ENCODE measurements around the gene RAB3IL1.

DNA sequence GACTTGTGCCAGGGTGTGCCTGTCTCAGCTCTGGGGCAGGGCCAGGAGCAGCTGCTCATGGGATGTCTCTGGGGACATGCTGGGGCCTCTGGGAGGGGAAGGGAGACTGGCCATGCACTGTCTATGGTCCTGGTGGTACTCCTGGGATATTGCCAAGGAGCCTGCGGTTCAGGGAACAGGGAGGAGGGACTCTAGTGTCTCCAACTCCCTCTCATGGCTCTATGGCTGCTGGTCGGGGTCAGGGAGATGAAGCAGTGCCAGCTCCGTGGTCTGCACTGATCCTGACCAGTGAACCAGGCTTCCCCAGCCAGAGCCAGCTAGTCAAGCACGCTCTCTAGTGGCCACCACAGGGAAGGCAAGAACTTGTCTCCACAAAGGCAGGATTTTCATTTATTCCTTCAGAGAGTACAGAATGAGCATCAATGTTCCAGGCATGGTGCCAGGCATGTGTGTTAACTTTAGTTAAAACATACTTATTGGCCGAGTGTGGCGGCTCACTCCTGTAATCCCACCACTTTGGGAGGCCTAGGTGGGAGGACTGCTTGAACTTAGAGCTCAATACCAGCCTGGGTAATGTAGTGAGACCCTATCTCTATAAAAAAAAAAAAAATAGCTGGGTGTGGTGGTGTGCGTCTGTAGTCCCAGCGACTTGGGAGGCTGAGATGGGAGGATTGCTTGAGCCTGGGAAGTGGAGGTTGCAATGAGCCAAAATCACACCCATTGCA is 30.3 kb upstream of the RAB3IL1 start:
- no peak for TF ChIP-seq GATA2 (IDR thresholded peaks at IDR 0.05; ENCODE audit: low read depth, low read length)
- no peak for TF ChIP-seq GATA3 (IDR thresholded peaks at IDR 0.05; ENCODE audit: low read depth, low read length)
